Stimulated activated CD4-positive, alpha-beta T cell treated with anti-CD3 and anti-CD28 coated beads, TNF-alpha, amount 100 ng/mL, for 1 hour (primary cell): Measurements from ENCODE around the gene NT5DC1.

ENCODE experiments used
- DNase-seq, 3 donors: peaks; one replicate each; pipeline ENCODE4 v3.0.0-alpha.2; 2020; ENCODE audit warnings: low read depth in 3 of 3, low spot score in 1 of 3

Gene NT5DC1

GRCh38 chr6:116100419-116101301 is at the start of gene NT5DC1:
NT5DC1 (plus strand) TSS chr6:116100853; CDS start chr6:116100931, 78 bp downstream.
- DNase-seq = peak; percentile 50 to 80 (median 64)

GRCh38 chr6:116051244-116051643 is 49.4 kb upstream of the NT5DC1 start:
- DNase-seq = no peak

GRCh38 chr6:116055513-116055912 is 45.1 kb upstream of the NT5DC1 start:
- DNase-seq = no peak

- no peak for DNase-seq
Observed at GRCh38 chr6:116057766-116058165, 42.9 kb upstream of the NT5DC1 start.

- no peak for DNase-seq
Observed at GRCh38 chr6:116059713-116060571, 40.7 kb upstream of the NT5DC1 start.

- DNase-seq = no peak
Observed at GRCh38 chr6:116060572-116061283, 39.9 kb upstream of the NT5DC1 start, which contains the start of gene FRK. FRK (minus strand) TSS chr6:116060891; CDS start chr6:116060311, 580 bp downstream.

GRCh38 chr6:116062496-116062895 is 38.2 kb upstream of the NT5DC1 start:
- no peak for DNase-seq

GRCh38 chr6:116064666-116065065 is 36.0 kb upstream of the NT5DC1 start:
- no peak for DNase-seq

GRCh38 chr6:116066789-116067188 is 33.9 kb upstream of the NT5DC1 start:
- no peak for DNase-seq

GRCh38 chr6:116070101-116070500 is 30.6 kb upstream of the NT5DC1 start:
- DNase-seq = no peak

- DNase-seq = no peak
Observed at GRCh38 chr6:116070616-116071389, 29.9 kb upstream of the NT5DC1 start.

- DNase-seq = no peak
Observed at GRCh38 chr6:116072368-116072767, 28.3 kb upstream of the NT5DC1 start.

- no peak for DNase-seq
Observed at GRCh38 chr6:116073765-116074440, 26.8 kb upstream of the NT5DC1 start.

- no peak for DNase-seq
Observed at GRCh38 chr6:116074732-116075390, 25.8 kb upstream of the NT5DC1 start.

GRCh38 chr6:116078522-116078921 is 22.1 kb upstream of the NT5DC1 start:
- no peak for DNase-seq

- DNase-seq = no peak
Observed at GRCh38 chr6:116078945-116079344, 21.7 kb upstream of the NT5DC1 start.

GRCh38 chr6:116083052-116083451 is 17.6 kb upstream of the NT5DC1 start:
- no peak for DNase-seq

- DNase-seq = no peak
Observed at GRCh38 chr6:116084284-116084683, 16.4 kb upstream of the NT5DC1 start.

GRCh38 chr6:116087437-116088027 is 13.1 kb upstream of the NT5DC1 start:
- DNase-seq = no peak
